GM19328 (cell line): Measurements from ENCODE around the gene RBM39.
"Not testable (repeated sequence)": the region's sequence is repeated elsewhere in the genome, so short reads cannot be mapped to it uniquely, and the experiment has no call there.

Experiments
- ATAC-seq: cut with Tn5 transposase; IDR thresholded peaks from one replicate; pipeline ENCODE4 v1.9.1; 2021; ENCODE audit warnings: mild to moderate bottlenecking, moderate library complexity; ENCODE audit not compliant: unreplicated experiment

Gene RBM39

DNA sequence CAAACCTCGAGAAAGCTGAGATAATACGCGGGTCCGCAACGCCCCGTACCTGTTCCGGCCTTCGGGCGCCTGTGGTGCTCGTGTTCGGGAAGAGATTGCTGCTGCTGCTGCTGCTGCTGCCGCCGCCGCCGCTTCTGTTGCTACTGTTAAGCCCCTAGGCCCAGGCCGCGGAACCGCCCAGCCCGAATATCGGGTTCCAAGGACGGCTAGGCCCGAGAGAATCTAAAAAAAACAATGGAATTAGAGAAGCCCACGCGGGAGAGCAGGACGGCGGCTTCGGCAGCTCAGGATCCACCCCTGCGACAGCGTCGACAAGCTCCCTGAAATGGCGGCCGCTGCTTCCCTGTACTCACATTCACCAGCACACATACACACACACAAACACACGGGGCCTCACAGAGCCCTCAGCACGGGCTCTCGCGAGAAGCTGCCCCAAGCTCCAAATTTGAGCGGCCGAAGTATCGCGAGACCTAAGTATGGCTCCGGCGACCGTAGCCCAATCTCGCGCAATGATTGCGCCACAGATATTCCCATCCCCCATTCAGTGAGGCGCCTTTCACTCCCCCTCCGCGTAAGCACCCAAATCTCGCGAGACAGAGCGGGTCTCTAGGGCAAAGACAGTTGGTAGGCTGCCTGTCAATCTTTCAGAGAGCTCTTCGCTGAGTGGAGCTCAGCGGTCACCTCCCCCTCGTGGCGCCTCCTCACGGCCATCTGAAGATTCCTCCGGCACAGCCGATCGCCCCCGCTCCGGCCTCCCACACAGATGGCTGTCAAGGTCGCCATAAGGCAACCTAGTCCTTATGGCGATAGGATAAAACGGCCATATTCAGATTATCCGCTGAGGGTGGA is at the start of gene RBM39:
TSS of gene RBM39 (minus strand) at position 369 of the 849 bp plus-strand sequence. CDS start 1,386 bp downstream, outside the sequence.
- ATAC-seq = peak; percentile 79

DNA sequence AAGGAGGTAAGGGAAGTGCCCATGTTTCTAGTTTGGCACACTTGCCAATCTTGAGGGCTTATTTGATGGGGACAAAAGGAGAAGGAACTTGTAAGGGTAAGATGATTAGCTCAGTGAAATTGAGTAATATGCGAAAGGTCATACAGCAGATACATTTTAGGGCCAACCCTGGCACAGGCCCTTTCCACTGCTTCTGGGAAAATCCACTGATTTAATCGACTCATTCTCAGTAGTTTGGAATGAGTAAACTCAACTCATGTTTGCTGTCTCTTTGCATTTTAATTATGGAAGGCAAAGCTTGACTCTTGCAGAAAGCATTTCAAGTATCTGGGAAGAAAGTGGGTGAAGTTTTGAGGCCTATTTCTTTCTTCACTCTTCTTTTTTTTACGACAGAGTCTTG is 49.8 kb upstream of the RBM39 start:
- no peak for ATAC-seq

DNA sequence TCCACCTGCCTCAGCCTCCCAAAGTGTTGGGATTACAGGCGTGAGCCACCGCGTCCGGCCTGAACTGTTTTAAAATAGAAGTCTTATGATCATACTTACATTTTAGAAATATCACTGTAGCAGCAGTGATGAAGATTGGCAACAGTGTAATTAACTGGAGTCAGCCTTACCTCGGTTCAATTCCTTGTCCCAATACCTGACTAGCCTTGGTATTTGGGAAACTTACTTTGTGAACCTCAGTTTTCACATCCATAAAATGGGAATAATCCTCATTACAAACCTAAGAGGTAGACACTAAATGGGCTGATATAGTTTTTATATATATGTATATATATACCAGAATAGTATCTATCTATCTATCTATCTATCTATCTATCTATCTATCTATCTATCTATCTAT is 49.0 kb upstream of the RBM39 start:
- ATAC-seq = no peak

DNA sequence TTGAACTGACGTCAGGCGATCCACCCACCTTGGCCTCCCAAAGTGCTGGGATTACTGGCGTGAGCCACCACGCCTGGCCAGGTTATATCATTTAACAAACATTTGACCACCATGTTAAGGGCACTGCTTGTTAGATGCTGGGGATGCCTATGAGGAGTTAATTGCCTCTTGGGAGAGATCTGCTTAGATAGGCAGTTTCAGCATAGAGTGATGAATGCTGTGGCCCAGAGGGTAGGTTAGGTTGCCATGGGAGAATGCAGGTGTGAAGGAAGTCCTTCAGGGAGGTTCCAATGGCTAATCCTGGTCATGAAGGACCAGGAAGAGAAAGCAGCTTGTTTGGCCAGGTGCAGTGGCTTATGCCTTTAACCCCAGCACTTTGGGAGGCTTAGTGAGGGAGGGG is 46.7 kb upstream of the RBM39 start:
- no peak for ATAC-seq

DNA sequence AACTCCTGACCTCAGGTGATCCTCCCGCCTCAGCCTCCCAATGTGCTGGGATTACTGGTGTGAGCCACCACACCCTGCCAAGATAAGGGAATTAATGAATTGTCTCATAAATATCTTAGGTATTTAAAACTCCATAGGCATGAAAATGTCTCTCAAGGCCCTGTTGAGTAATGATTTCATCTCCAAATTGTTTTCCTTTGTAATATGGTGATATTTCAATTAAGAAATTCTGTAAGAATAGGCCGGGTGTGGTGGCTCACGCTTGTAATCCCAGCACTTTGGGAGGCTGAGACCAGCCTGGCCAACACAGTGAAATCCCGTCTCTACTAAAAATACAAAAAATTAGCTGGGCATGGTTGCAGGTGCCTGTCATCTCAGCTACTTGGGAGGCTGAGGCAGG is 43.5 kb upstream of the RBM39 start:
- not testable (repeated sequence) for ATAC-seq

DNA sequence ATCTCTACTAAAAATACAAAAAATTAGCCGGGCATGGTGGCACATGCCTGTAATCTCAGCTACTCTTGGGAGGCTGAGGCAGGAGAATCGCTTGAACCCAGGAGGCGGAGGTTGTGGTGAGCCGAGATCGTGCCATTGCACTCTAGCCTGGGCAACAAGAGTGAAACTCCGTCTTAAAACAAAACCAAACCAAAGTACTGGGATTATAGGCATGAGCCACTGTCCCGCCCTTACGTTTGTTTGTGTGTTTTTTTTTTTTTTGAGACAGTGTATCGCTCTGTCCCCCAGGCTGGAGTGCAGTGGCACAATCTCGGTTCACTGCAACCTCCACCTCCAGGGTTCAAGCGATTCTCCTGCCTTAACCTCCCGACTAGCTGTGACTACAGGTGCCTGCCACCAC is 41.8 kb upstream of the RBM39 start:
- not testable (repeated sequence) for ATAC-seq

DNA sequence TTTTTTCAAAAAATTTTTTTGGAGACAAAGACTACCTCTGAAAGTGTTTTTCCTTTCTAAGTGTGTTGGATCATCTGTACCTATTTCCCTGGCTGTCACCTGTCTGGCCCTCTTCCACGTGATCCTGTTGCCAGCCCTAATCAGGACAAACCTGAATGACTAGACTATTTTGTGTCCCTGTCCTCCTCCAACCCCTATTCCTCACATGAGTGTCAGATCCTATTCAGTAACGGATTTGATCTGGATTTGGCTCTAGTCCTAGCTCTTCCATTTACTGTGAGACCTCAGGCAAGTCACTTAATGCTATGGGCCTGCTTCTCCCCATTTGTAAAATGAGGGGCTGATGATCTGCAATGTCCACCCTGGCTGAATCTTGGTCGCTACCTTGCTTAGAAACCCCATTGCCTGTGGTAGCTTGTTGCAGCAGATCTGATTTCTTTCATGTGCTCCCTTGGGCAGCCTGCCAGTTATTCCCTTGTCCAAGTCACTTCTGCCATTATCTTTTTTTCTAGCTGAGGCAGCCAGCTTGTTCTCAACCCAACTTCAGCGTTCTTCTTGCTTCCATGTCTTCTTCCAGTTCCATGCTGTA is 34.5 kb upstream of the RBM39 start:
- ATAC-seq = no peak

DNA sequence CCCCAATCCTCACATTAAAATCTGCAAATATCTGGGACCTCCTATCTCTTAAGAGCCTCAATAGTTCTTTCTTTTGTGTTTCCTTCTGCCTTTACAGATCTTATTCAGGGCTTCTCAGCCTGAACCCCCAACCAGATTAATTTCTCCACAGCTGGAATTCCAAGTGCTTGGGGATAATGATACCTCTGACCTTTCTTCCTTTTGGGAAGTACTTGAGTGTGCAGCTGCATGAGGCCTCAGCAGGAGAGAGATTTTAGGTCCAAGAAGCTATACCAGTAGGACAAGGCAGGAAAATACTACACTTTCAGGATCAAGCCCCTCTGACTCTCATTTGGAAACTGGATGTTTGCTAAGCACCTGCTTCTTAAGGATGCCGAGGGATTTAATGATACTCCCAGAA is 32.3 kb upstream of the RBM39 start:
- no peak for ATAC-seq

DNA sequence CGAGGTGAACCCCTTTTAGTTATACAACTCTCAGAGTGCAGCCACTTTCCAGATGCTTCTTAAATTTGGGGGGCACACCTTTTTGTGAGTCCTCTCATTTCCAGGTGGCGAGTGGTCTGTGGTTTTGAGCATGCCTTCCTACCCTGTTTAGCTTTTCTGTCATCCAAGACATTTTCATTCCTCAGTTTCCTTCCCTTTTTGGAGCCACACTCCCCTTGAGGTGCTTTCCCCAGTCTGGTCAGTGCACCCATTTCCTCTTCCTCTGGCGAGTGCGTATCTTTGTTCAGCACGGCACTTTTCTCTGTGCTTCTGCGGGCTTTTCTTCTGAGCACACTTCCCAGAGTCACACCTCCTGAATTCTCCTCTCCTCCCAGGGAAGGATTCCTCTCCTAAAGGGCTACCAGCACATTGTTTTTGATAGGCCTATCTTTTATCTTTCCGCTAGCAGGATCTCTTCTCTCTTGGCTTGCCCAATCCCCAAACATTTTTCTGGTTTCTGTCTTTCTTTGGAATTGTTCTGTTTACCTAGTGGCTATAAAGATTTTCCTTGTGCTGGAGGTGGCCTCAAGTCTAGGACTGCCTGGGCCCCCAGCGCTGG is 31.2 kb upstream of the RBM39 start:
- ATAC-seq = no peak

DNA sequence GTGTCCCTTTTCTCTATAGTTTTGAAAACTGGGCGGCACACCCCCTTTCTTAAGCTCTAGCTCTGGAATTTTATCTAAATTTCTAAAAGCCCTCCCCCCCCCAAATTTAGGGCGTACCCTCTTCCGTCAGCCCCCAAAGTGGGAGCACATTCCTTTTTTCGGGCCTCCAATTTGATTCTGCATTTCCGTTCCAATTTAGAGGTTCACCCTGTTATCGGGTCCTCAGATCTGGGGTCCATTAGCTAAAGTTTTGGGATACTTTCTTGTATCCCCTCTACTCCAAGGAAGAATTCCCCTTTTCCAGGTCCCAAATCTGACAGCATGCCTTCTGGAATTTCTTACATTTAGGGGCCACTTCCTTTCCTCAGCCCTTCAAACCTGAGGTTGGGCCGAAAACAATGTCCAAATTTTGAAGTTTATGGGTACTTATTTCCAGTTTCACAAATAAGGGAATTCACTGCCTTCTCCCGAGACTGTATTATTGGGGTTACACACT is 30.6 kb upstream of the RBM39 start:
- ATAC-seq = no peak

DNA sequence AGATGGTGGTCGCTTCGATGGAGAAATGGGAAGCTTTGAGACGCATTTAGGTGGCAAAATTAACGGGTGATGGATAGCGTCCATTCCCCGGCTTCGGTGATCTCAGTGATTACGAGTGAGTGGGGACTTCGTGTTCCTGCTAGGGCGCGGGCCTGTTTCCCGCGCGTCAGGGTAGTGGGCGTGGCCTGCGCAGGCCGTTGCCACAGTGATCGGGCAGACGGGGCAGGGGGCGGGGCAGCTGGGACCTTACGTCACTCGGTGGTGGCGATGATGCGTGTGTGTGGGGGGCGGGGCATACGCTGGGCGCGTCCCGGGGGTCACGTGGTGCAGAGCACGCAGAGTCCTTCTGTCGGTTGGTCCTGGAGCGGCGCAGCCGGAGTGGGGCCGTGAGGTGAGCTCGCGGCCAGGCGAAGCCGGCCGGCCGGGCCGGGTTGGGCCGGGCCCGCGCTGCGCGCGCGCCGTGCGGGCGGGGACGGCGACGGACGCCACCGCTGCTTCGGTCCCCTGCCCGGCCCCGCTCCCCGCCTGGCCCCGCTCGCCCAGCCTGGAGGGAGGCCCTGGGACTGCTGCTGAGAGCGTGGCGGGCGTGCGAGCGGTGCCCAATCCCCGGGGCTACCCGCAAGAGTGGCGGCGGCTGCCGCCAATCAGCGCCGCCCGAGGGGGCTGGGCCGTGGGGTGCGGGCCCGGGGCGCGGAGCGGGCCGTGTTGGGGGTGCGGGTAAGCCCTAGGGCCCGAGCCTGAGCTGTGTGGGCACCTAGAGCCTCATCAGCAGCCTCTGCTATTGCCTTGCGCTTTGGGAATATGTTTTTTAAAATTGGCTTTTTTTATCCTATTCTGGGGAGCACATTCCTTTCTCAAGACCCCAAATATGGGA is 29.9 kb upstream of the RBM39 start, which contains the start of gene PHF20:
TSS of gene PHF20 (plus strand) at position 327 of the 874 bp plus-strand sequence. CDS start 29,508 bp downstream, outside the sequence.
- peak; percentile 87 for ATAC-seq

DNA sequence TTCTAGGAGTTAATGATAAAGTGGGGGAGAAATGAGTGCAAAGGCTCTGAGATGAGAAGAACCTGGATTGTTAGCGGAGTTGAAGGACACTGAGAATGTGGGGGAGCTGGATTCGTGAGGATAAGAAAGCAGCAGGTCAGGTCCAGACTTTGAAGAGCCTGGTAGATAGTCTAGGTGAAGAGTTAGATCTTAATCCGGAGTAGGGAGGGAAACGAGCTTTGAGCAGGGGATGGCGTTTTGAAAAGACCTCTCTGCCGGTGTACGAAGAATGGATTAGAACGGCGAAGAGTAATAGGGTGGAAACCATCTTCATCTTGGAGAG is 29.3 kb upstream of the RBM39 start:
- no peak for ATAC-seq

DNA sequence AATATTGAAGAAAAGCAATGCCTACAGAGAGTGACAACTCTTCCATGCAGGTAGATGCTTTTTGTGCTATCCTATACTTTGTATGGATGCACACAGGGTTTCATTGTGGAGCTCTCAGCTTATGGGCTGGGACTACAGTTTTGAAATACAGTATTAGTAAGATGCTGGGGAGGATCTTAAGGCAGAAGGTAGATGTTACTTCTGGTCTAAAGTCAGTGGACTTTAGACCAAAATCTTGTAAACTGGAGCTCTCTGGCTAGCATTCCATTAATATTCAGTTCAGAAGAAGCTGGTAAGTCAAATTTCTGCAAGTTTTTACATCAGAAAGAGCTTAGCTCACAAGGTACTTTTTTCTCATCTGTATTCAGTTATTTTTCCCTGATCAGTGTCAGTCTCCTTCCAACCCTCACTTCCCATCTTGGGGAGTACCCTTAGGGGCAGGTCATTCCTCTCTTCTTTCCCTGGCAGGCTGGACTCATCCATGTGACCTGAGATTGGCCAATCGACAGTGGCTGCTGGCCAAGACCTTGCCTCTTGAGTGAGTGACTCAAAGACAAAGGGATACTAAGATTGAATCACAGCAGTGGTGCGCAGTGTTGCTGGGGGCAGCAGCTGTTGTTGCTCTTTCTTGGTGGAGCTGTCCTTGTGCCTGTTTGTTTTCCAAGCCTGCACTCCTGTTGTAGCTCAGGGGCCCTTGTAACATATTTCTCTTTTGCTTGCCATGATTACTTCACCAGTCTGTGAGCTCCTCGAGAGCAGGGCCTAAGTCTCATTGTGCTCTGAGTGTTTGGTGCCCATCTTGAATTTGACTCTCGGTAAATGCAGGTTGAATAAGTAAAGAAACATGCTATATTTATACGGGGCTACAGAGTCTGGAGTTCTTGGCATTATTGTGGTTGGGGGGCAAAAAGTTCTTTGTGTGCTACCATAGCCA is 26.9 kb upstream of the RBM39 start:
- ATAC-seq = no peak

DNA sequence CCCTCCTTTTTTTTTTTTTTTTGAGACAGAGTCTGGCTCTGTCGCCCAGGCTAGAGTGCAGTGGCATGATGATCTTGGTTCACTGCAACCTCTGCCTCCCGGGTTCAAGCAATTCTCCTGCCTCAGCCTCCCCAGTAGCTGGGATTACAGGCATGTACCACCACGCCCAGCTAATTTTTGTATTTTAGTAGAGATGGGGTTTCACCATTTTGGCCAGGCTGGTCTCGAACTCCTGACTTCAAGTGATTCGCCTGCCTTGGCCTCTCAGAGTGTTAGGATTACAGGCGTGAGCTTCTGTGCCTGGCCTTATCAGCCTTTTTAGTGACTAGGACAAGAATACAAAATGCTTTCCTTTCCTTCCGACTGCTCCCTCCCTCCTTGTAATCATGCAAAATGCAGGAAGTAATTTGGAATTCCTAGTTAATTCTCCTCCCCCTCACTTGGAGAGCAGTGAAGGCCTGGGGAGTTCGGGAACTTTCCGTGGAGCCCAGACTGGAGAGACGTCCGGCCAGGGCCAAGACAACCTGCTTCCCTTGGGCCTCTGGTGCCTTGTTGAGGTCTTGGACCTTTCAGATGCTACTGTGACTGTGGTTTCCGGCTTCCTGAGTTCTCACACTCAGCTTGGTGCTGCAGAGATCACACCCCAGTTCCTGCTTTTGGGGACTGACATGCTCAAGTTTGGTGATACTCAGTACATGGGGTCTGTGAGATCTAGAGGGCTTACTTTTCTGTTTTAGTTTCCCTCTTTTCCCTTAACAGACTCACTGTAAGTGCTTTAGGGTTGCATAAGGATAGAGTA is 25.8 kb upstream of the RBM39 start:
- peak; percentile 38 for ATAC-seq

DNA sequence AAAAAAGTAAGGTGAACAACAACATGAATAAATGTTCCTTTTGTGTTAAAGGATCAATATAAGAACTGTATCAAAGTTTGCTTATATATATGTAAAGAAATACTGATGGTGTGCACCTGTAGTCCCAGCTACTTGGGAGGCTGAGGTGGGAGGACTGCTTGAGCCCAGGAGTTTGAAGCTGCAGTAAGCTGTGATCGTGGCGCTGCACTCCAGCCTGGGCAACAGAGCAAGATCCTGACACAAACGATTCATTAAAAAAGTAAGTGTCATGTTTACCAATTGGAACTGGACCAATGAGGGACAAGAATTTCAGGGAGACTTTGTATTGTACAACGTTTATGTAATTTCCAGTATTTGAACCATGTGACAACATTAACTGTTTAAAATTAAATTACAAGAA is 24.8 kb upstream of the RBM39 start:
- ATAC-seq = no peak

DNA sequence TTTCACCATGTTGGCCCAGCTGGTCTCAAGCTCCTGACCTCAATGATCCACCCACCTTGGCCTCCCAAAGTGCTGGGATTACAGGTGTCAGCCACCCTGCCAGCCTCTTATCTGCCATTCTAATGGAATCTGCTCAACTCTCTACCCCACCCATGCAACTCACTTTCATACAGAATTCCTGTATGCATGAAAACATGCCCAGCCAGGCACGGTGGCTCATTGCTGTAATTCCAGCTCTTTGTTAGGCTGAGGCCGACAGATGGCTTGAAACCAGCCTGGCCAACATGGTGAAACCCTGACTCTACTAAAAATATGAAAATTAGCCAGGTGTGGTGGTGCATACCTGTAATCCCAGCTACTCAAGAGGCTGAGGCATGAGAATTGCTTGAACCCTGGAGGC is 22.9 kb upstream of the RBM39 start:
- ATAC-seq = not testable (repeated sequence)

DNA sequence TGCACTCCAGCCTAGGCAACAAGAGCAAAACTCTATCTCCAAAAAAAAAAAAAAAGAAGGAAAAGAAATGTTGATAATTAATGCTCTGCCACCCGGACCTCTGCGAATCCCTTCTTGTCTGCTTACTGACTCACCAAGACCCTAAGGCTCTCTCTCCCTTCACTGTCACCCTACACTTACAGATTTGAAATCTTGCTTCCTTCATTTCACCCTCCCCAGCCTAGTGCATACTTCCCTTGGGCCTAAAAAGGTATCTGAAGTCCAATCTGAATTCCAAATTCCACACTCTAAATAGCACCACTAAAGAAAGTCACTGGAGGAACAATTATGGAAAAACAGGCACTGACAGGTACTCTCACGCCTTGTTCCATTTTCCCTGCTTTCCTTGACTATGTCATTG is 20.4 kb upstream of the RBM39 start:
- no peak for ATAC-seq

DNA sequence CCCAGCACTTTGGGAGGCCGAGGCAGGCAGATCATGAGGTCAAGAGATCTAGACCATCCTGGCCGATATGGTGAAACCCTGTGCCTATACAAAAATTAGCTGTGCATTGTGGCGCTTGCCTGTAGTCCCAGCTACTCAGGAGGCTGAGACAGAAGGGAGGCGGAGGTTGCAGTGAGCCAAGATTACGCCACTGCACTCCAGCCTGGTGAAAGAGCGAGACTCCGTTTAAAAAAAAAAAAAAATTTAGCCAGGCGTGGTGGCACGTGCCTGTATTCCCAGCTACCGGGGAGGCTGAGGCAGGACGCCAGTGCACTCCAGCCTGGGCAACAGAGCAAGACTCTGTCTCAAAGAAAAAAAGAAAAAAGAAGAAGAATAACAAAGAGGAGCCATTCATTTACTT is 19.5 kb upstream of the RBM39 start:
- ATAC-seq = not testable (repeated sequence)

DNA sequence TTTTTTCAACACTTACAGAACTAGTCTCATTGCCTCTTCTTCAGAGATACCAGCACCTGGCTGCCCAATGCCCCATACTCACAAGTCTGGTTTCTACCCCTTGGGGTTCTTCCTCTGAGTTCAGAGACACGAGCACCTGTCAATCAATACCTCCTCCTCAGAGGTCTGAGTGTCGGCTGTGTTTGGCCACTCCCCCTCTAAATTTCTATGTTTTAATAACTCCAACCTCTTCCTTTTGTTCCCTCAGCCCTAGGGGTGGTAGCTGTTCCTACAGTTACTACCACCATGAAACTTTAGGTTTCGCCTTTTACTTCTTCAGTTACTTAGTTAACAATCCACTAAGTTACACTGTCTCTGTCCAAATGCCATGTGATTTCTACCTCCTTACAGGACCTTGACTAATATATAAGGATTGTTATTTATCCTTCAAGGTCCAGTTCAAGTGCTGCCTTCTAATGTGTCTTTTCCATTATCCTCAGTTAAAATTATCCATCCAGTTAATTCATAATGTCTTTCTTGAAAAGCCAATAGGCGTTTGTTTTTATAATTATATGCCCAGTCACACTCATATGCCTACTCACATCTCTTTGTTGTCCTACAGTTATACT is 15.1 kb upstream of the RBM39 start:
- no peak for ATAC-seq
